Ishikawa (cell line): ENCODE results near the gene EYS.

ENCODE experiments used
- CEBPB ChIP-seq: IDR thresholded peaks from 2 replicates; pipeline ENCODE4 v1.6.1; 2012
- CREB1 ChIP-seq: IDR thresholded peaks from 2 replicates; pipeline ENCODE4 v1.6.1; 2012; ENCODE audit warnings: low read depth
- EP300 ChIP-seq: IDR thresholded peaks from 2 replicates; pipeline ENCODE4 v1.6.1; 2012; ENCODE audit warnings: borderline replicate concordance
- NFIC ChIP-seq: IDR thresholded peaks from 2 replicates; pipeline ENCODE4 v1.6.1; 2012
- RAD21 ChIP-seq: IDR thresholded peaks from 2 replicates; pipeline ENCODE4 v1.6.1; 2012; ENCODE audit warnings: low read depth
- REST ChIP-seq: IDR thresholded peaks from 2 replicates; pipeline ENCODE4 v1.6.1; 2012; ENCODE audit warnings: low read depth, mild to moderate bottlenecking
- TAF1 ChIP-seq: IDR thresholded peaks from 2 replicates; pipeline ENCODE4 v1.6.1; 2012; ENCODE audit warnings: low read depth, mild to moderate bottlenecking
- TEAD4 ChIP-seq: IDR thresholded peaks from 2 replicates; pipeline ENCODE4 v1.6.1; 2012
- USF1 ChIP-seq: IDR thresholded peaks from 2 replicates; pipeline ENCODE4 v1.6.1; 2012
- YY1 ChIP-seq: IDR thresholded peaks from 2 replicates; pipeline ENCODE4 v1.6.1; 2012; ENCODE audit warnings: low read depth
- ZBTB7A ChIP-seq: IDR thresholded peaks from 2 replicates; pipeline ENCODE4 v1.6.1; 2012; ENCODE audit warnings: low read depth
- TF ChIP-seq, protein P1 (sequence below): IDR thresholded peaks from 2 replicates; pipeline ENCODE4 v1.6.1; 2012

DNA sequence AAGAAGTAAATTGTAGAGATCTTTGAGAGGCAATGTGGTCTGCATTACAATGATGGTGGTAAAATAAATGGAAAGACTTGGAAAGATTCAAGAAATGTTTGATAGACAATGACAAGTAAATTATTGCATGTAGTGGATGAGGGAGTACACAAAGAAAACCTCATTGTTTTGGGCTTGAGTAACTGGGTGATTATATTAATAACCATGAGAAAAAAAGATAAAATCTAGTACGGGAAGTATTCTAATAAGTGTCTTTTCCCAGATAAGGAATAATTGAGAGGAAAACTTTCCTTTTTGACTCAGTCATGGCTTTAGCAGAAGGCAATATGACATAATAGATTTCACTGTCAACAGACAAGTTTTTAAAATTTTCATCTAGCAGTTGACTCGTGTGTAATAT, 993.0 kb downstream of the EYS start:
- TF ChIP-seq, protein P1, sequence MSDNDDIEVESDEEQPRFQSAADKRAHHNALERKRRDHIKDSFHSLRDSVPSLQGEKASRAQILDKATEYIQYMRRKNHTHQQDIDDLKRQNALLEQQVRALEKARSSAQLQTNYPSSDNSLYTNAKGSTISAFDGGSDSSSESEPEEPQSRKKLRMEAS, result no peak
- TF ChIP-seq CEBPB, result no peak
- TF ChIP-seq TEAD4, result no peak
- TF ChIP-seq YY1, result no peak
- no peak for TF ChIP-seq EP300
- TF ChIP-seq TAF1, result no peak
- TF ChIP-seq RAD21, result no peak
- TF ChIP-seq USF1, result no peak
- no peak for TF ChIP-seq REST
- TF ChIP-seq ZBTB7A, result no peak
- no peak for TF ChIP-seq CREB1
- TF ChIP-seq NFIC, result no peak
